Left lung (tissue), 10 donors: ENCODE results near the gene EEF1AKMT2. TPM values are rescaled to one million over a fixed set of nuclear protein-coding genes. Genes with fewer than 3 reads are reported as not detected.

ENCODE experiments used
- ATAC-seq: fragments of 200-7000 bp; cut with Tn5 transposase; one replicate; pipeline ENCODE4 v1.9.1; 2020; ENCODE audit warnings: moderate library complexity
- DNase-seq, 4 donors: peaks; one replicate each; pipeline ENCODE4 v3.0.0-alpha.2; 2013 to 2020
- H3K27ac ChIP-seq, 2 donors: fragments of 200-600 bp; sonication (generic) in 1 of 2; one replicate each; pipeline versions ENCODE4 v1.5.0 to v1.8.0; 2020 to 2021
- H3K27me3 ChIP-seq, 2 donors: fragments of 200-600 bp; sonication (generic) in 1 of 2; one replicate each; pipeline versions ENCODE4 v1.5.0 to v1.8.0; 2020 to 2021
- H3K36me3 ChIP-seq, 2 donors: fragments of 200-600 bp; sonication (generic) in 1 of 2; one replicate each; pipeline versions ENCODE4 v1.5.0 to v1.8.0; 2020 to 2021
- H3K4me1 ChIP-seq, 2 donors: fragments of 200-600 bp; one replicate each; pipeline ENCODE4 v1.8.0; 2021
- H3K4me3 ChIP-seq, 2 donors: fragments of 200-600 bp; sonication (generic) in 1 of 2; one replicate each; pipeline versions ENCODE4 v1.5.0 to v1.8.0; 2020 to 2021; ENCODE audit warnings: mild to moderate bottlenecking in 1 of 2
- H3K9me3 ChIP-seq, 2 donors: fragments of 200-600 bp; sonication (generic) in 1 of 2; one replicate each; pipeline versions ENCODE4 v1.5.0 to v1.8.0; 2020 to 2021
- CTCF ChIP-seq, 2 donors: fragments of 200-600 bp; sonication (generic) in 1 of 2; IDR thresholded peaks; one replicate each; pipeline versions ENCODE4 v1.5.0 to v1.8.0; 2021; ENCODE audit warnings: antibody characterized with exemption in 2 of 2
- intact Hi-C, 2 donors: fragments of 100-400 bp; cut with DNase I; formaldehyde crosslinking; loops; one replicate each; pipeline versions ENCODE4 v1.11.2 to v1.14.2; 2022
- polyA plus RNA-seq, 6 donors: library from polyadenylated mRNA; unstranded; fragments of 120-200 nt; gene quantifications; one replicate each; pipeline ENCODE4 v1.2.1, GENCODE V29; 2013; ENCODE audit not compliant: insufficient read length in 6 of 6
- total RNA-seq, 2 donors: library from RNA; stranded (reverse); fragmentation: NEBNext Ultra II Directional; extraction: Animal tissue kit (Norgen Biotek cat#: 25700); gene quantifications; one replicate each; pipeline ENCODE4 v1.2.1, GENCODE V29; 2021
- donor health status: DM: no; HTN: yes; CAD: no.
- donor health status: DM: no; HTN: no; CAD: no.

EEF1AKMT2 gene
- total and polyA plus RNA-seq, 8 donors: 14.9 to 43.2 (median 35.2) TPM

GRCh38 chr10:124821520-124821919 lies 29.8 kb upstream of the EEF1AKMT2 start:
- H3K9me3 ChIP-seq: no peaks in the 10 kb centered on the region
- H3K4me3 ChIP-seq: no peak overlapping the region
- H3K36me3 ChIP-seq: peaks cover 0 to 55% of the 10 kb centered on the region in 2 donors
- DNase-seq (no peak), ATAC-seq (no peak)
- intact Hi-C loops: loop anchor here in 1 of 2 donors (5.0 kb wide), 1 partner anchor 289 kb away; no protein-coding TSS in a partner anchor
- no peaks in the 10 kb centered on the region for H3K27me3 ChIP-seq
- H3K4me1 ChIP-seq: no peaks in the 10 kb centered on the region
- H3K27ac ChIP-seq: no peak overlapping the region
- no peak for TF ChIP-seq CTCF (IDR thresholded peaks at IDR 0.05)

GRCh38 chr10:124820121-124820520 lies 28.4 kb upstream of the EEF1AKMT2 start:
- Histone ChIP-seq H3K4me3 (no peak overlapping the region), H3K9me3 (no peaks in the 10 kb centered on the region), H3K36me3 (peaks cover 0 to 51% of the 10 kb centered on the region in 2 donors), H3K4me1 (no peaks in the 10 kb centered on the region), H3K27me3 (no peaks in the 10 kb centered on the region), H3K27ac (no peak overlapping the region)
- no peak for ATAC-seq
- TF ChIP-seq CTCF (IDR thresholded peaks at IDR 0.05): no peak
- no peak for DNase-seq
- intact Hi-C loops: loop anchor here in 1 of 2 donors (5.0 kb wide), 1 partner anchor 288 kb away; no protein-coding TSS in a partner anchor

- Histone ChIP-seq H3K4me1 (peaks cover 4 to 16% of the 10 kb centered on the region in 2 donors), H3K27ac (peak overlapping the region; percentile 64 to 88), H3K36me3 (peaks cover 0 to 6% of the 10 kb centered on the region in 2 donors), H3K27me3 (no peaks in the 10 kb centered on the region), H3K9me3 (no peaks in the 10 kb centered on the region), H3K4me3 (peak overlapping the region; percentile 95 to 98)
- intact Hi-C loops: no loop called here
- DNase-seq: peak in 2 of 4 donors; percentile 2 to 3
- peak; percentile 32 for ATAC-seq
- no peak for TF ChIP-seq CTCF (IDR thresholded peaks at IDR 0.05)
Measured at GRCh38 chr10:124802313-124802675, 10.6 kb upstream of the EEF1AKMT2 start.

GRCh38 chr10:124799211-124799610 lies 7.5 kb upstream of the EEF1AKMT2 start:
- intact Hi-C loops: no loop called here
- Histone ChIP-seq H3K9me3 (no peaks in the 10 kb centered on the region), H3K4me1 (peaks cover 4 to 16% of the 10 kb centered on the region in 2 donors), H3K27me3 (no peaks in the 10 kb centered on the region), H3K36me3 (no peaks in the 10 kb centered on the region), H3K27ac (no peak overlapping the region), H3K4me3 (no peak overlapping the region)
- DNase-seq (no peak), ATAC-seq (no peak)
- no peak for TF ChIP-seq CTCF (IDR thresholded peaks at IDR 0.05)

- no peak for ATAC-seq
- TF ChIP-seq CTCF (IDR thresholded peaks at IDR 0.05): no peak
- Histone ChIP-seq H3K4me3 (no peak overlapping the region), H3K36me3 (no peaks in the 10 kb centered on the region), H3K27me3 (no peaks in the 10 kb centered on the region), H3K27ac (no peak overlapping the region), H3K4me1 (peaks cover 4 to 16% of the 10 kb centered on the region in 2 donors), H3K9me3 (no peaks in the 10 kb centered on the region)
- intact Hi-C loops: no loop called here
- DNase-seq: no peak
Measured at GRCh38 chr10:124798781-124799180, 7.1 kb upstream of the EEF1AKMT2 start.
